Measurements from ENCODE around the gene PRPS2.

GRCh38 chrX:12741416-12741815 is 49.8 kb upstream of the PRPS2 start:
- TF ChIP-seq CTCF (IDR thresholded peaks at IDR 0.05) (no peak), EP300 (IDR thresholded peaks at IDR 0.05; ENCODE audit: low read depth) (no peak), POLR2A (IDR thresholded peaks at IDR 0.05) (no peak), POLR2AphosphoS5 (IDR thresholded peaks at IDR 0.05) (no peak)

All from transverse colon (tissue), 4 donors.